HG03442 (cell line): Measurements from ENCODE around the gene CDH23.

Experiments used
- ATAC-seq: cut with Tn5 transposase; IDR thresholded peaks from one replicate; pipeline ENCODE4 v1.9.1; 2021; ENCODE audit warnings: mild to moderate bottlenecking, moderate library complexity; ENCODE audit not compliant: unreplicated experiment

CDH23 gene

DNA sequence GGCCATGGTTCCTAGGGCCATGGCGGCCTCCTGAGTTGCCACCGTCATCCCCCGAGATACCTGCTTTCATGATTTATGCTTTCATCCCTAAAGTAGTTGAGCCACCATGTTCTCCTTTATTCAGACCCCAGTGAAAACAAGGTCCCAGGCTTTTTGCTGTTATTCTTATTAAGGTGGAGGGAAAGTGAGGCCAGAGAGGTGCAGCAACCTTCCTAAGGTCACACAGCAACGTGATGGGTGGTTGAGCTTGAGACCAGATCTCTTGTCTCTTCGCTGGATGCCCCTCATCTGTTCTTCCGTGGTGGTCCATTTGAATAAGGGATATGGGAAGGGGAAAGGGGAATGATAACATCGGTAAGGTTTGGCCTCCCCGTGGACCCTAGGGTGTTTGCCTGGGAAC is 180.6 kb downstream of the CDH23 start:
- no peak for ATAC-seq

DNA sequence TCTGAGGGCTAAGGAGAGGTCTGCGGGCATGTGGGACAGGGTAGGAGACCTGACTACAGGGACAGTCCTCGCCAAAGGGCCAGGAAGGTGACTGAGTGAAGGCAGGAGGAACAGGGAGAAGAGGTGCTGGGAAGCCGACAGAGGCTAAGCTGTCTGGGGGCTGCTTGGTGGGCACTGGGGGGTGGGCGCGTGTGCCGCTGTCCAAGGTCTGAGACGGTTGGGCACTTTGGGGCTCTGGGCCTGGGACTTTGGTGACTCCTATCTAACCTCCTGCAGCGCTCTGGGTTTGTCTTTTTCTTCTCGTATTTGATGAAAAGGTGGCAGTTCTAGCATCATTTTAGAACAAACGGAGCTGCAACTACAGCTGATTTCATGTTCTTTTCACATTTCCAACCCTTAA is 181.3 kb downstream of the CDH23 start:
- ATAC-seq: no peak

DNA sequence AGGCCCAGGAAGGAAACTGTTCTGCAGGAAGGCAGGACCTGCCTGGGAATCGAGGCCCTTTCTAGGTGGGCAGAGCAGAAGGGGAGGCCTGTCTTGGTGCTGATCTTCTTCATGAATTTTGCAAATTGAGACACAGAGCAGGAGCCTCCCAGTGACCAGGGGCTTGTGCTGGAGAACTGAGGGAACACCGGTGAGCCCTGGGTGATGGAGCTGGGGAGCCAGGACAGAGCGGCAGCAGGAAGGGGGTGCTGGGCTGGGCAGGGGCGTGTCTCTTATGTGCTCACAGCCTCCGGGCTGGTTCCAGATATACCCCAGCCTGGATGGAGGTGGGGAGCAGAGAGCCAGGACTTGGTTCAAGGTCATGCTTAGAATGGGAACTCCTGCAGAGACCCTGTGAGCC is 182.9 kb downstream of the CDH23 start:
- no peak for ATAC-seq

DNA sequence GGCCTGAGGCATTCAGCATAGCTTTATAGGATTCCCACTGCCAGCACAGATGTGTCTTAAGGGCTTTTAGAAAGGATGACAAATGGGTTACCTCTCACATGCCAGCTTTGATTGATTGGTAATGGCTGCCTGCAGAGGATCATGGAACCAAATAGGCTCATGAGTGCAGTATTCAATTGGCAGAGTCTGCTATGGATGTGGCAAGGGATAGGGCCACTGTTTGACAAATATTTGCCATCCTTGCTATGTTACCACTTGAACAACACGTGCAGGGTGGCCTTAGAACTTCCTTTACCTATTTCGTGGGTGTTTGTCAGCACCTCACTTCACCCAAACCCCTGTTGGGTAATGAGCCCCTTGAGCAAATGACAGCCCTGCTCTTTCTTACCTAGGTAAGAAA is 183.7 kb downstream of the CDH23 start:
- ATAC-seq: no peak

DNA sequence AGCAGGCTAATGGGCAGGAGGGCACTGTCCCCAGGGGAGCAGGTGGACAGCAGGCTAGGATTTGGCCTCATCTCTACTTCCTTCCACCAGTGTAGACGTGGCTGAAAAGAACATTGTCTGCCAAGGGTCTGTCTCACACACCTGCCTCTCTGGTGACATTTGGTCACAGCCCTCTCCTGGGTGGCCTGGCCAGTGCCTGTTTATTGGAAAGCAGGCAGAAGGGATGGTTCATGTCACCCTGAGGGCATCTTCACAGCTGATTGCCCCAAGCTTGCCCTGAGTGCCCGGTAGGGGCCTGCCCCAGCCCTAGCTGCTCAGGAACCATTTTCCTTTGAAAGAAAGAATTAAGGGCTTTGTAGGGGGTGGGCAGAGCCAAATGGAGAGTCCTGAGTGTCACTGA is 184.2 kb downstream of the CDH23 start:
- ATAC-seq: no peak

DNA sequence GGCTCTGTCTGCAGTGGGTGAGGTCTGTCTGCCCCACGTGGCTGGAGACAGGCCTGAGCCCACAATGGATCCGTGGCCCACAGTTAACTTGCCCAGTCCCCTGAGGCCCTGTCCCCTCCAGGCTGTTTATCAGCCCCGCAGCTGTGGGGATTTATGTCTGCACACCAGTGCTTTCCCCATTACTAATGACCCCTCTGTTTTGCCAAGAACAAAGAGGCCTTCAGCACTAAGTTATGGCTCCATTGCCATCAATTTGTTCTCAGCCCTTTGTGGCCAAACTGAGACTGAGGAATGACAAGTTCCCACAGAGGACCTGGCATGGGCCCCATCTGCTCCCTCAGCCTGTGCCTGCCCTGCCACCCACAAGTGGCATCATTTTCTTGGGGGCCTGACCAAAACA is 184.7 kb downstream of the CDH23 start:
- no peak for ATAC-seq

DNA sequence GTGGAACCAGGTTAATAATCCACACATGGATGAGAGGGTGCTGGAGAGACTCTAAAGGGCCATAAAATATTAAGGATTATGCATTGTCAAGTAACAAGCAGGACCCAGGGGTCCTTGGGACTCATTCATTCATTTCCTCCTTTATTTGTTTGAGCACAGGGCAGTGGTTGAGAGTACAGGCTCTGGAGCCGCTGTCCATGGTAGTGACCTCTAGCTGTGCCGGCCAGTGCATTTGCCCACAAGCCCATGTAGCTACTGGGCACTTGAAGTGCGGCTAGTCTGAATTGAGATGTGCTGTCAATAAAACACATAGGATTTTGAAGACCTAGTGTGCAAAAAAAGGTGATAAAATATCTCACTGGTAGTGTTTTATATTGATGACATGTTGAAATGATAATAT is 185.3 kb downstream of the CDH23 start:
- no peak for ATAC-seq

DNA sequence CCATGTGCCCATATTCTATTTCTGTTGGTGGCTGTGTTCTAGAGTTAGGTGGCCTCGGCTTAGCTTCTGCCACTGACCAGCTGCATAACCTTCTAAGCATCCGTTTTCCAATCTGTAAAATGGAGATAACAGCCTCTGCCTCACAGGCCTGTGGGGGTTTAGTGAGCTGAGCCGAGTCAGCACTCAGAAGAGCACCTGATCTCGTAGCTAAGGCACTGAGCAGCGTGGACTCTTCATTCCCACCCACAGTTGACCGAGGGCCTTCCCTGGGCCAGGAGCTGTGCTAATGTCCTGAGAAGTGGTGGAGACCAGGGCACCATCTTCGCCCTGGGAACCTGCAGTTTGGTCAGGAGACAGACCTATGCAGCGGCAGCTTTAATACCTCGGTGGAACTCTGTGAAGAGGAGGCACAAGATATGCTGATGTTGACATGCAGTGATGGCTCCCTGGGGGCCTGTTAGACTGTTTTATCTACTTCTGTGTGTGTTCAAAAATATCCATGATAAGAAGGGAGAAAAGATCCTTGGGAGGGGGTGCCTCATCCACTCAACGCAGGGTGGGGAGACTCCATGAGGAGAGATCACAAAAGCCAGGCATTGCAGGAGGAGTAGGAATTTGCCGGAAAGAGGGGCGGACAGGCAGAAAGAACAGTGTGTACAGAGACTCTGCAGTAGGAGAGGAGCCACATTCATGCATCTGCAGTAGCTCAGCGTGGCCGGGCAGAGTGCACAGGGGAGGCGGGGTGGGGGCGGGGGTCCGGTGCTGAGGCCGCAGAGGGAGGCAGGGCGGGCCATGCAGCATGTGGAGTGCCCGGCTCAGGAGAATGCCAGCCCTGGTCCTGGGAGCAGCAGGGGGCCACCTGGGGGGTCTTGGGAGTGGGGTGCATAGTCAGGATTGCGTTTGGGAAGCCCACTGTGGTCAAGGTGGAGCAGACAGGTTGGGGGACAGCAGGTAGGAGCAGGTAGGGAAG is 186.1 kb downstream of the CDH23 start:
- ATAC-seq: no peak

DNA sequence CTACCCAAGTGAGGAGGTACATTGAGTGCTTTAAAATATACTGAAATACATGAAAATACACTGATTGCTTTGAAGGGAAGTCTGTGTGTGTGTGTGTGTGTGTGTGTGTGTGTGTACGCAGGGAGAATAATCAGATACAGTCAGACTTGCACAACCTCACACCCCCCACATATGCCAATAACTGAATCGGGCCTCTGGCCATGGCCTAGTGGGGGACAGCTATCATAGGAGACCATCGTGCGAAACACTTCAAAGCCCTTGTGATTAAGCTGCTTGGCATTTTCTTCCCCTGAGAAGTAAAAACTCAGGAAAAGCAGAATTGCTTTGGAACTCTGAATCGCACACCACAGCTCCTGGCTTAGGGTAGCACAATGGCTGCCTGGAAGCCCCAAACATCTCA is 187.7 kb downstream of the CDH23 start:
- no peak for ATAC-seq

DNA sequence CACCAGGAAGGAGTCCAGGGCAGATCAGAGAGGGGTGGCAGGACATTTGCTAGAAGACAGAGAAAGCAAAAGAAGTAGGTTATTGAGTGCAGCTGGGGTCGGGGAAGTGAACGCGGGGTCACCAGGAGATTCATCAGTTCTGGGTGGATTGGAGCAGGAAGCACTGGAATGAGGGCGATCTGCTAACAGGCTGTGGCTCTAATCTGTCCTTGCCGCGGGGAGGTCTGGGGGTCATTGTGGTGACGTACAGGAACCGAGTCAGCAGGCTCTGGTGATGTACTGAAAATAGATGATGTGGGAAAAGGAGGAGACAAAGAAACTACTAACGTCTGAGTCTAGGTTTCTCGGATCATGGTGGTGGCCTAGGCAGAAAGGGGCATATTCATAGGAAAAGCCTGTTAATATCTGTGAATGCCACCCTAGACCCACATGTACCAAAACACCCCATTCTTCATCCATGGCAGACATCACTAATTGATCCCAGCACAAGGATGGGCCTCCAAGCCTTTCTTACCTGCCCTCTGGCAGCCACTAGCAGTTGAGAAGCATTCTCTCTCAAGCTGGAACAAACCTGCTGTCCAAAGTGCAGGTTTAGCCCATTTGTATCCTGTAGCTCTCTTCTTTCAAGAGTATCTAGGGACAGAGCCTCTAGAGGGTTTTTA is 188.3 kb downstream of the CDH23 start:
- no peak for ATAC-seq

DNA sequence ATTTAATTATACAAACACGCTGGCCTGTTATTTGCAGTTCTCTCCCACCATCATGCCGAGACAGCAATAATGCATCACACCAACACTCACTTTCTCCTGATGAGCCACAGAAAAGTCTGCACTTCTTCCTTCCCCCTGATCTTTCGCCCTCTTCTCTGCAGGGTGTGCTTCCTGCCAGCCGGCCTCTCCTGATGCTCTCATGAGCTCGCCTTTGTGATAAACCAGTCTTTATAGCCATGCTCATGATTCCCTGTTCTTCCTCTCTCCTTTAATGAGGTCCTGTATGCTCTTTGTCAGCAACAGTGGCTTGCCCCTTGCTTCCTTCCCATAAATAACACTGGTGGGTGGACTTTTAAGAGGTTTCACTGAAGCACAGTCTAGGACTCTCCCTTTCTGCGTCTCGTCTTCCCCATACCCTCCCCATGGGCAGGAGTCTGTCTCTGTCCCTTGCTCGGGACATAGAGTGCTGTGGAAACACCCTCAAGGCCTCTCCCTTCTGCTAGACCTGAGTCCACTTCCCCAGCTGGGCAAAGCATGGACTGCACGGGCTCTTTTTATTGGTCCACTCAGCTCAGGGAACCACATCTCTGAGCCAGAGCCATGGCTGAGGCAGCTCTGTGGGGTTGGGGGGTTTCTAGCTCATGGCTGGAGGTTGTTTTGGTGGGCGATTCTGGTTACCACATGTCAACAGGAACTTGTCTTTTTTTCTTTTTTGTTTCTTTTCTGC is 189.0 kb downstream of the CDH23 start:
- no peak for ATAC-seq

DNA sequence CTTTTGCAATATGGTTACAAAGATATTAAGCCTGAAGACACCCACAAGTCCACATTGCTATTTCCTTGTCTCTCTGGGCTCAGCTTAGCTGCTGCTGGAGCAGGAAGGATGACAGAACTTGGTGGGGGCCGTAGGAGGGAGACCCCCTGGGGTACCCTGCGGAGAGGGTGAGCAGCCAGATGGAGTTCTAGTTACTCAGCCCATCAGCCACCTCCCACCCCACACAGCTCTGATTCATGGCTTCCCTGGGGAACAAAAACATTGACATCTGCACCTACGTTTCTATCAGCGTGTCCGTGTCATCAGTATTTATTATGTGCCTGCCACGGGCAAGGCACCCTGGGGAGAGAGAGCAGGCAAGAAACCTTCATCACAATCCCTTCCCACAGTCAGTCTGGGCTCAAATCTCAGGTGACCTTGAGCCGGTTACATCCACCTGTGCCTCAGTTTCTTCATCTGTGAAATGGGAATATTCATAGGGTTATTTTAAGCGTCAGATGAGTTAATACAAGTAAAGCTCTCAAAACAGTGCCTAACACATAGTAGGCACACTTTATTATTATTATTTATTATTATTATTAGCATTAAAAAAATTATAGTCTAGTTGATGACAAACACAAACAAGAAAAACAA is 191.3 kb downstream of the CDH23 start:
- ATAC-seq: no peak

DNA sequence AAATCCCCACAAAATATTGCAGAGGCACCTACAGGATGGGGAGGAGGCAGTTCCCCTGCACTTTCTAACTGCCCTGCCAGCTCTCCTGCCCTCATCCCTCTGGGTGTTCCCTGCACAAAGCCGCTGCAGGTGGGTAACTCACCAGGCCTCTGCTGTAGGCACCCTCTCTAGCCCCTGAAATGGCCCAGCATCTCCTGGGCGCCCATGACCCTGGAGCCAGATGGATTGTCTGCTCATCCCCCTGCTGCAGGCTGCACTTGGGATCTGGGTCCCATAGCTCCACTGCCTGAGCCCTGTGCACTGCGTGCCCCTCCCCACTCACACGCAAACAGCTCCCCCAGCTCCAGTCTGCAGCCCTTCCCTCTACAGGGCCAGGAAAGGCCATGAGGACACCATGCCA is 192.0 kb downstream of the CDH23 start:
- ATAC-seq: no peak

DNA sequence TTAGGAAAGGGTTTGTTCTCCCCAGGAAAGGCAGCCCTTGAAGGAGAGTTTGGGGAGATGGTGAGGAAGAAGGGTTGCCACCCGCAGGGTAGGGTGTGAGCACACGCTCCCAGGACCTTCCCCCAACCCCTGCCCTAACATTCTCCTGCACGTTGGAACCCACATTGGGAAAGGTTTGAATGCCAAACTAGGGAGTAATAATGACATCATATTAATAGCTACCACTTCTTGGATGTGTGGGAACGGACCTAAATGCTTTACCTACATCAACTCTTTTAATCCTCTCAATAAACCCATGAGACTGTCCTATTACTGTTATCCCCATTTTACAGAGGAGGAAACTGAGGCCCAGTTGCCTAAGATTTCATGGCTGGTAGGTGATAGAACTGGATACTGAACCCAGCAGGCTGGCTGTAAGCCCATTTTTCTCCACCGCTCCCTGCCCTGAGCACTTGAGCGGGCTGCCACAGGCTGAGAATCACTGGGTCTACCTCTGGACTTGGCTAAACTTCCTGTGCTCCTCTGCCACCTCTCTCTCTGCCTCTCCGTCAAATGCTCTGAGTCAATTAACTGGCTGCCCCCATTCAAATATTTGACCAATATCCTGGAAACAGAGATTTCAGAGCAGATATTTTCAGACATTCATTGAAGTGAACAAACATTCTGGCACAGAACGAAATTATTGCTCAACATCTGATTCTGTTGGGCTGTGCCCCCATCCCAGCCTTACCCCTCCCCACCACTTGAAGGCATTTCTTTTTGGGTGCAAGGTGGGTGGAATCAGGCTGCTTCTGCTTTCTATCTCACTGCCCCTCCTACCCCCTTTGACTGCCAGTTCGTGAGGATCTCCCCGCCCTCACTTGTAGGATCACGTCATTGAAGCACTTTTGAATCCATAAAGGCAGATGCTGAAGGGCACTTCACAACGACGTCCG is 193.2 kb downstream of the CDH23 start:
- no peak for ATAC-seq

DNA sequence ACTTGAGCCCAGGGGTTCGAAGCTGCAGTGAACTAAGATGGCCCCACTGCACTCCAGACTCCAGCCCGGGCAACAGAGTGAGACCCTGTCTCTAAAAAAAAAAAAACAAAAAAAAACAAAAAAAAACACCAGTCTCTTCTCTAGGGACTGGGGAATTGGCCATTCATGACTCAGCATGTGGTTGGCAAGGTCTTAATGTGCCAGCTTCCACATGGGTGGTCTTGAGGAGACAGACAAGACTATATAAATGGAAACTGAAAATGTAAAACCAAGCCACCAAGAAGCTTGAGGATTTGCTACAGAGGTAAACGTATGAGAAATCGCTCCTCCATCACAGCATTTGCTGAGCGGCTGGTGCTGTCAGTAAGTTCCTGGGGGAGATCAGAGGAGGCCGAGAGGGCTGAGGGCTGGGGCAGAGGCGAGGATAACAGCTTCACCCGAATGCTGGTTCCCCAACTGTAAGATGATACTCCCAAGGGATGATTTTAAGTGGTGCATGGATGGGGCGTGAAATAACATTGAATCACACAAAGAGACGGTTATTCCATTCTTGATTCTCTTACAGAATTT is 194.1 kb downstream of the CDH23 start:
- ATAC-seq: no peak

DNA sequence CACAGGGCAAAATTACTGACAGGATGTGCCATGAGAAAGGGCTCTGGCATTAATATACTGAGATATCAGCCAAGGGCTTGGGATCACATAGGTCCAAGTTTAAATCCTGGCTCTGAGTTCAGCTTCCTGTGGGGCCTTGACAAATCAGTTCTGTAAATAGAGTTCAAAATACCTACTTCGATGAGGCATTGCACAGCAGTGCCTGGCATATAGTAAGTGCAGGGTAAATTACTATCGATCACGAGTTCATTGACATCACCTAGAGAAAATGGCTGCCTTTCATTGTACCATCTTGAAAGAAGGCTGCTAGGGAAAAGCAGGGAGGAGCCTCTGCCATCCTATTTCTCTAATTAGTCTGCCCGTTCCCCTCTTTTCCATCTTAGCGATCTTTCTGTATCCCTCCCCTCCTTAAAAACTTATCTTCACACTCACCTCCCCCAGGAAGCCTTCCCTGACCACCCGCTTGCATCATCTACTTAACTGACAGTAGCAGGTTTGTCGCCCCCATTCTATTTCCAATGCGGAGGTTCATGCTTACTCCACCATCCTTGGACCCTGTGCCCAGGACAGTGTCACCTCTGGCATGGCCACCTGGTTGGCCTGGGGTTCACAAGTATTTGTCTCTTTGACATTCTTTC is 198.3 kb downstream of the CDH23 start:
- no peak for ATAC-seq

DNA sequence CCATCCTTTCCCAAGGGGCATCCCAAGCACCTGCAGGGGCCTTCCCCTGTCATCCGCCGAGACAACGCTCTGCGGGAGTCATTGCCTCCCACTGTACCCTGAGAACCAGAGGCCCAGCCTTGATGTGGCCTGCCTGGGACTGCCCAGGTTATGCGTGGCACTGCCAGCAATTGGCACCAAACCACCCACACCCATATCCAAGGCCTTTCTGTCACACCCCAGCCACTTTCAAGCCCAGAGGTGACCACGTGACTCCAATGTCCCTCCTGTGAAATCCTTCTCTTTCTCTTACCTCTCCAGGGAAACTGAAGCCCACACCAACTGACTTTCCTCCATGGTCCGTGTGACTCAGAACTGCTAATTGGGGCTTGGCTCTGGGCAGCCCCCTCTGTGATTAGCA is 198.9 kb downstream of the CDH23 start:
- no peak for ATAC-seq

DNA sequence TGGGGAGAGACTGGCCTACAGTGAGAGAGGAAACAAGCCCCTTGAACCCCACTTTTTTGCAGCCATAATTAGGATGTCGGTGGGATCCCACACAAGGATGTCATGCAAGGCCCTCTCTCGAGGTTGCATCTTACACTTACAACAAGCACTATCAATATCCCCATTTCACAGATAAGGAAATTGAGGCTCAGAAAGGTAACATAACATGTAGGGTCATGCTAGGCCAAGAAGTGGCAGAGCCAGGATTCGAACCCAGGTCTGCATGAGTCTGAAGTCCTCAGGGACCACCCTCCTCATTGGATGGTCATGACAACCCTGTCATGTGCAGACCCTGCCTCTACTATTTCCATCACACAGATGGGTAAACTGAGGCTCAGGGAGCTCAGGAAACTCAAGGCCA is 199.4 kb downstream of the CDH23 start:
- ATAC-seq: no peak

DNA sequence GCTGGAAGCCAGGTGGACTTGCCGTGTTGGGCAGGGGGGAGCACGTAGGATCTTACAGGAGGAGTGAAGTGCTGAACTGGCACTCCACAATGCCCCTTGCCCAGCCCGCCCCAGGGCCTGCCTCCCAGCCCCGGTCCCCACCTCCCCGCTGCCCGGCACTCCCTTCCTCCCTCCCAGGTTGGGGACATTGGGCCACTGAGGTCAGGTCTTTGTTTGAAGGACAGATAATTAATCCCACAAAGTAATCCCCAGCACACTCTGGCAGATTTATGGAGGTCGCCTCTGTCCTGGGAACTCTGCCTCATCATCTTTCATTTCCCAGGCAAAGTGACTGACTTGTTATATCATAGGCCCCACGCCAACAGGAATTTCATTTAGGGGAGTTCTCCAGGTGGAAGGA is 200.0 kb downstream of the CDH23 start:
- ATAC-seq: no peak
